GM12892 (cell line): ENCODE data around the gene TCEAL3. TPM values are rescaled to one million over a fixed set of nuclear protein-coding genes. Genes with fewer than 3 reads are reported as not detected.
A peak's percentile ranks its signal among the peaks of the same experiment; 100 is the strongest.
"Not testable (repeated sequence)": the region's sequence is repeated elsewhere in the genome, so short reads cannot be mapped to it uniquely, and the experiment has no call there.

Experiments used
- DNase-seq: peaks from one replicate; pipeline ENCODE4 v3.0.0; 2011; ENCODE audit not compliant: insufficient read length
- FAIRE-seq: peaks from 2 replicates; lab custom pipeline; 2011; peaks lifted over from hg19 to GRCh38; lab: Jason Lieb, UNC
- POLR2A ChIP-seq: IDR thresholded peaks from 2 replicates; pipeline ENCODE4 v1.6.1; 2011; ENCODE audit warnings: low read depth, low read length, control low read depth
- POLR2AphosphoS5 ChIP-seq: IDR thresholded peaks from 2 replicates; pipeline ENCODE4 v1.6.1; 2011; ENCODE audit warnings: low read depth, low read length, control low read depth
- TAF1 ChIP-seq: IDR thresholded peaks from 2 replicates; pipeline ENCODE4 v1.6.1; 2011; ENCODE audit warnings: low read depth, mild to moderate bottlenecking, control low read depth, low read length, borderline replicate concordance
- polyA plus RNA-seq: library from polyadenylated mRNA; unstranded; fragments of >200 nt; gene quantifications from one replicate; pipeline ENCODE4 v1.2.1, GENCODE V29; 2012; ENCODE audit warnings: missing spikeins, inconsistent platforms; ENCODE audit not compliant: missing spikeins

The TCEAL3 gene, protein sequence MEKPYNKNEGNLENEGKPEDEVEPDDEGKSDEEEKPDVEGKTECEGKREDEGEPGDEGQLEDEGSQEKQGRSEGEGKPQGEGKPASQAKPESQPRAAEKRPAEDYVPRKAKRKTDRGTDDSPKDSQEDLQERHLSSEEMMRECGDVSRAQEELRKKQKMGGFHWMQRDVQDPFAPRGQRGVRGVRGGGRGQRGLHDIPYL
- polyA plus RNA-seq, result 16.8 TPM

DNA sequence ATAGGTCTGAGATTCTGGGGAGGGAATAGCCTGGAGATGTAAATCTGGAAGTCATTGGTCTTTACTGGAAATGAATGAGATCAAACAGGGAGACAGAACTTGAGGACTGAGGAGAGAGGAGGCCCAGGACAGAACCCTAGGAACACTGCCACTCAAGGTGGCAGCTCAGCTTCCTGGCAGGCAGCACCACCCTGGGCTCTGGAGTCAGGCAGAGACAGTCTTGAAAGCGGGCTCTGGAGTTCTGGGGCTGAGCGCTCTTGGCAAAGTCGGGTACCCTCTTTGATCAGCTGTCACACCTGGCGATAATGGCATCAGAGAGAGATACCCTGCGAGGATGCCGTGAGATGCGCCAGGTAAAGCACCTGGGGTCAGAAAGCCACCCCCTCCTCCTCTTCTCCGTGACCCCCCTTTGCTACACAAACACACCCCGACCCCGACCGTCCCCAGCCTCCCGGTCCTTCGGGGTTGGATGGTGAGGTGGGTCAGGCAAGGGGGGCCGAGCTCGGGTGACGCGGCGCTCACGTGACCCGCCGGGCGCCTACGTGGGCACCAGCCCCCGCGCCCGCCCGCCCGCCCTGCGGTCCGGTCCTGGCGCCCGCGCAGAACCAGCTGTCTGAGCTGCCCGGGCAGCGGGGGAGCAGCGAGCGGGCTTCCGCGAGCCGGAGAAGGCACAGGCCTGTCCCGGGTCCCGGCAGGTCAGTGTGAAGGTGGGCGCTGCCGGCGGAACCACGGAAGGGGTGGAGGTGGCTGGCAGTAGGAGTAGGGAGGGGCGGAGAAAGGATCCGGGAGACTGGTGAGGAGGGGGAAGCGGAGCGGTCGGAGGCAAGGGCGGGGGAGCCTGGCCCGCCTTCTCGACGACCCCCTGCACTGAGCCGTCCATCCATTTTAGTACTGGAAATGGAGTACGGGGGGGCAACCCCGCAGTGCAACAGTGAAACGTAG is at the start of gene TCEAL3:
TSS of gene TCEAL3 (plus strand) at position 600 of the 942 bp plus-strand sequence. CDS start 1,102 bp downstream, outside the sequence.
- FAIRE-seq, result peak; percentile 9
- TF ChIP-seq POLR2A (no peak), POLR2AphosphoS5 (no peak), TAF1 (no peak)
- DNase-seq, result no peak

- DNase-seq (no peak), FAIRE-seq (no peak)
- TF ChIP-seq POLR2AphosphoS5, result no peak
- TF ChIP-seq POLR2A, result no peak
- TF ChIP-seq TAF1, result no peak
These were observed 47.5 kb upstream of the TCEAL3 start for GRCh38 chrX:103560256-103560655.

DNA sequence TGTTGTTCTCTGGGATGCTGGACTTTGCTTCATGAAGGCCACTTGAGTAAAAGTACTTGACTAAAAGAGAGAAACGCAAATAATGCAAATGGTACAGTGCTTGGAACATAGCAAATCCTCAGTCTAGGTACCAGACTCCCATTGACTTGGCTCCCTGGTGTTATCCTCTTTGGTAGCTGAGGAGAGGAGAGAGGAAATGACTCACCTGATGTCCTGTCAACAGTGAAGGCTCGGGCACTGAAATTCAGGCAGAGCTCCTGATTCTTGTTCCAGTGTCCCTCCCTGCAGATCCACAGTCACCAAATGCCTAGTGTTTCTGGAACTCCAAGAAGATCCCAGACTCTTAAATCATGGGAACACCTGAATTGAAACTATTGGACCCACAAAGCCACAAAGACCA is 45.0 kb upstream of the TCEAL3 start:
- FAIRE-seq (no peak), DNase-seq (no peak)
- TF ChIP-seq POLR2A (no peak), POLR2AphosphoS5 (no peak), TAF1 (no peak)

DNA sequence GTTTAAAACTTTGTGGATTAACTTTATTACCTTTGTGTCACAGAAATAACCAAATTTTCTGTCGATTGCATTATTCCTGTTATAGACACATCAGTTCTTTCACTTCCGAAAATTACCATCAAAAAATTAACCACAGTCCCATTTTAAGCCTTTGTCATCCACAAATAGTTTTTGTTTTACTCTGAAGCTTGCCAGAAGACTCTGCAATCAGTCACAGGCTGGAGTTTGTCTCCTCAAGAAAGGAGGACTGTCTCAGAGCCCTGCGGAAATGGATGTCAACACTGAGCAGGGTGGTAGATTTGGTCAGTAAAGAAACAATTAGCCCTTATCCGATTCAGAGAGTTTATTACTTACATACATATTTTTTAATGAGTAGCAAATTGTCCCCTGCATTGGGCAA is 42.6 kb upstream of the TCEAL3 start:
- no peak for DNase-seq
- FAIRE-seq, result no peak
- TF ChIP-seq POLR2A, result no peak
- no peak for TF ChIP-seq TAF1
- no peak for TF ChIP-seq POLR2AphosphoS5

- no peak for FAIRE-seq
- no peak for DNase-seq
These were observed 42.0 kb upstream of the TCEAL3 start for GRCh38 chrX:103565752-103566151.

DNA sequence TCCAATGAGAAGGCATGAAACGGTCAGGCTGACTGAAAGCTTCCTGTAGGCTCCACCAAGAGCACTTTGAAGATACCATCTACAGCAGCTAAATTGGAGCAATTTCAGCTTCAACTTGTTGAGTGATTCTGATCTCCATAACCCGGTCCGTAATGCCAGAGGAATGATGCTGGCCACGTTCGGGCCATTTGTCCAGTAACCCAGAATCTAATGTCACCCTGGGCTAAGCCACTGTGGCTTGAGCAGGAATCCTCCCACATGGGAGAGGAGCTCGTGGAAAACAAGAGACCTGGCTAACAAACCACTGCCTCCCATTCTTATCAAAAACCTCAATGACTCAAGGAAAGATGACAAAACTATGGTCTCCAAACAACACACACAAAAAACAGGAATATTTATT is 36.6 kb upstream of the TCEAL3 start:
- FAIRE-seq, result no peak
- no peak for DNase-seq
- TF ChIP-seq POLR2A (no peak), POLR2AphosphoS5 (no peak), TAF1 (no peak)

More at GRCh38 chrX:103565752-103566151, 42.0 kb upstream of the TCEAL3 start:
- no peak for TF ChIP-seq POLR2A
- no peak for TF ChIP-seq TAF1
- no peak for TF ChIP-seq POLR2AphosphoS5

DNA sequence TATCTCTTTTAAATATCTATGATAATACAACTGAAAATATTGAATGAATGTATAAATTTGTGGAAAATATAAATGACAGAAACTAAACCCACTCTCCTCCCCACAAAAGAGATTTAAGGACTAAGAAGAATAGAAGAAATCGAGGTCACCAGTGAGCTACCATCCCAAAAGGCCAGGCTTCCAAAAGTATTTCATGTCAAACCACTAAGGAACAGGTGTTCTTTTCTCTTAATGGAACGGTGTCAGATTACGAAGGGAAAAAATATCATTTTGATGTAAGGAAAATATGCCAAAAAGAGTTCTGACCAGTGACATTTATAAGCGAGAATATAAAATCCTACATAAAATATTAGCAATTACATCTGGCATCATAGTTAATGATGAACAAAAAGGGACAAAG is 36.0 kb upstream of the TCEAL3 start:
- no peak for FAIRE-seq
- TF ChIP-seq TAF1 (no peak), POLR2AphosphoS5 (no peak), POLR2A (no peak)

DNA sequence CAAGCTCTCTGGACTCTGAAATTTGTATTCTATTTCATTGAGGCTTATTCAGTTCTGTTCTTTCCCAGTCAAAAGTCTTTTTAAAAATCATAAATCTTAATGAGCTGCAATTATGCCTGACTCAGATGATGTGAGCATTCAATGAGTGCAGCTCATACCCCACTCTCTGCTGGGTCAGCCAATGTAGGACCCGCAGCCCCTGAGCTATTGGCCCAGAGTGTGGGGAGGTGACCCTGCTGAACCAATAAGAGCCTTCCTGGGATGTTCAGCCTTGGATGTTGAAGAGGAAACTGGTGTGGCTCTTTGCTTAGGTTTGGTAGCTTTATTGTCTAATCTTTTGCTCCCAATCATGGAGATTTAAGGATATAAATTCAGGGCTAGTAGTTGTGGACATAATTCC is 34.6 kb upstream of the TCEAL3 start:
- FAIRE-seq, result no peak
- DNase-seq, result no peak
- no peak for TF ChIP-seq POLR2AphosphoS5
- TF ChIP-seq TAF1, result no peak
- no peak for TF ChIP-seq POLR2A

More for the DNA sequence above, 36.0 kb upstream of the TCEAL3 start:
- no peak for DNase-seq

DNA sequence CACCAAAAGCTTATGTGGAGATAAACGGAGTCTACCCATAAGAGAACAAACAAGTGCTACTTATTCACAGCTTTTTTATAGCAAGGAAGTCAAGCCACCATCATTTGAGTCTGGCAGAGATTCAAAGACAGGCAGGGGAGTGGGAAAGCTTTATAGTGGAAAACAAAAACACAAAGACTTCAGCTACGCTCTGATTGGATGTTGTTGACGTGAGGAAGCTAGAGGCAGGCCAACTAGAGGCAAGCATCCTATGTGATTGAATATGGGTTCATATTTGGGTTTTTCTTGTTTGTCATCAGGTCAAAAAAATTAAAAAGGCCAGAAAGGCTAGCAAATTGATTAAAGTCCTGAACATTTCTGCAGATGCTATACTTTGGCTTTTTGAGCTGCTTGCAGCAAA is 23.2 kb upstream of the TCEAL3 start:
- no peak for DNase-seq
- FAIRE-seq, result no peak
- TF ChIP-seq POLR2A (no peak), TAF1 (no peak), POLR2AphosphoS5 (no peak)

DNA sequence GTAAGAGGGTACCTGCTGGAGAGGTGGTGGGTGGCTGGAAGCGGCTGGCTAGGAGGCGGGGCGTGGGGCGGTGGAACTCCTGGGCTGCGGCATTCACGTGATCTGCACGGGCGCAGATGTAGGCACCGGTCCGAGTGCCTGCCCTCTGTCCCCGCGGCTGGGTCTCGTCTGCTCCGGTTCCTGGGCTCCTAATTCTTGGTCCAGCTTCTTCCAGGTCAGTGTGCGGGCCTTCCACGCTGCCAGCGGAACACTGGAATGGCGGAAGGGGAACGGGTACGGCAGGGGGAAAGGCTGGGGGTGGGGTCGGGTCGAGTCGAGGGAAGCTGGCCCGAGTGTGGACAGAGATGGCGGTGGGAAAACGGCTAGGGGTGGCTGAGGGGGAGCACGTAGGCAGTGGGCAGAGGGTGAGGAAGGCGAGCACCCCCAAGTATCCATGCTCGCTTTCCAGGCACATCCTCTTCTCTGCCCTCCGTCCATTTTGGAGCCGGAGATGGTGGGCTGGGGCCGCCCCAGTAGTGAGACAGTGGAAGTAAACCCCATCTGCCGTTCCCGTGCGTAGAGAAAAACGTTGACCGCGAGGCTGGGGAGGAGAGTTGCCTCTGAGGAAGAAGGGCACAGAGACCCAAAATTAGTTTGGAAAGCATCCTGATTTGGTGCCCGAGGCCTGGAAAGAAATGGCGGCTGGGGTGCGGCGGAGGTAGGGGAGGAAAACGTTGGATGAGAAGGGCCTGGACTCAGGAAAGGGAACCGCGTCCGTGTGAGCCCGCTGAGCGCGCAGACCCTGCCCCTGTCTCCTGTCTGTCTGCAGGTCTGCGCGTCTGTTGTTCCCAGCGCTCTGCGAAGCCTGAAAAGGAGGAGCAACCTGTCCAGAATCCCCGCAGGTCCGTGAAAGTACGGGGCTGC is 22.1 kb upstream of the TCEAL3 start, which contains the start of gene TCEAL4:
TSS of gene TCEAL4 (plus strand) at position 105 of the 903 bp plus-strand sequence. CDS start 1,161 bp downstream, outside the sequence.
- FAIRE-seq (peak; percentile 81), DNase-seq (peak; percentile 25)
- no peak for TF ChIP-seq TAF1
- TF ChIP-seq POLR2AphosphoS5, result no peak

DNA sequence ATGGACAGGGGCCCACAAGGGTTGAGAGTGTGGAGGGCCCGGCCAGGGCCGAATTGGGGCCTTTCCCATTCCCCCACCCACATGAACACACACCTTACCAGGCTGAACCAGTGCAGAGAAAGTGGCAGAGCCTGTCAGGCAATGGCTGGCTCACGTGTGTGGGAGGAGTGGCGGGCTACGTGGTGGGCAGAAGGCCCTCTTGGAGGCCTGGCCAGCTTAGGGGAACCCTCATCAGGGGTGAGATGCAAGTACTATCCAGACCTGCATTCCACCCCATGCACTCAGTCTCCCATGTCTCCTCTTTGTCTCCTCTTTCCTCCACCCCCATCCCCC is 21.5 kb upstream of the TCEAL3 start:
- DNase-seq (no peak), FAIRE-seq (no peak)
- no peak for TF ChIP-seq POLR2AphosphoS5

GRCh38 chrX:103586659-103587058 is 21.1 kb upstream of the TCEAL3 start:
- FAIRE-seq (no peak), DNase-seq (no peak)
- TF ChIP-seq POLR2A, result no peak
- no peak for TF ChIP-seq TAF1
- no peak for TF ChIP-seq POLR2AphosphoS5

DNA sequence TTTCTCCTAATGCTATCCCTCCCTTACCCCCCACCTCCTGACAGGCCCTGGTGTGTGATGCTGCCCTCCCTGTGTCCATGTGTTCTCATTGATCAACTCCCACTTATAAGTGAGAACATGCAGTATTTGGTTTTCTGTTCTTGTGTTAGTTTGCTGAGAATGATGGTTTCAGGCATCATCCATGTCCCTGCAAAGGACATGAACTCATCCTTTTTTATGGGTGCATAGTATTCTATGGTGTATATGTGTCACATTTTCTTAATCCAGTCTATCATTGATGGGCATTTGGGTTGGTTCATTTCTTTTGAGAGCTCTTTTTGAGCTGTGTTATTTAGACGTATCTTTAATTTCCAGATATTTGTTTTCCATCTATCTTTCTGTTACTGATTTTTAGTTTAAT is 15.5 kb upstream of the TCEAL3 start:
- not testable (repeated sequence) for DNase-seq, FAIRE-seq

DNA sequence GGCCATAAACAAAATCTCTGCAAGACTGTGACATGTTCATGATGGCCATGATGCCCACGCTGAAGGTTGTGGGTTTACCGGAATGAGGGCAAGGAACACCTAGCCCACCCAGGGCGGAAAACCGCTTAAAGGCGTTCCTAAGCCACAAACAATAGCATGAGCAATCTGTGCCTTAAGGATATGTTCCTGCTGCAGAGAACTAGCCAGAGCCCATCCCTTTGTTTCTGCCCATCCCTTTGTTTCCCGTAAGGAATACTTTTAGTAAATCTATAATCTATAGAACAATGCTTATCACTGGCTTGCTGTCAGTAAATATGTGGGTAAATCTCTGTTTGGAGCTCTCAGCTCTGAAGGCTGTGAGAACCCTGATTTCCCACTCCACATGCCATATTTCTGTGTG is 12.6 kb upstream of the TCEAL3 start:
- not testable (repeated sequence) for FAIRE-seq, DNase-seq
